SW 1271 (cell line): ENCODE data around the gene TNXB.
"Not testable (repeated sequence)": the region's sequence is repeated elsewhere in the genome, so short reads cannot be mapped to it uniquely, and the experiment has no call there.

Experiments used
- DNase-seq, 2 experiments: peaks; one replicate each; lab custom pipeline; 2025; lab: John Stamatoyannopoulos, UW

The TNXB gene

DNA sequence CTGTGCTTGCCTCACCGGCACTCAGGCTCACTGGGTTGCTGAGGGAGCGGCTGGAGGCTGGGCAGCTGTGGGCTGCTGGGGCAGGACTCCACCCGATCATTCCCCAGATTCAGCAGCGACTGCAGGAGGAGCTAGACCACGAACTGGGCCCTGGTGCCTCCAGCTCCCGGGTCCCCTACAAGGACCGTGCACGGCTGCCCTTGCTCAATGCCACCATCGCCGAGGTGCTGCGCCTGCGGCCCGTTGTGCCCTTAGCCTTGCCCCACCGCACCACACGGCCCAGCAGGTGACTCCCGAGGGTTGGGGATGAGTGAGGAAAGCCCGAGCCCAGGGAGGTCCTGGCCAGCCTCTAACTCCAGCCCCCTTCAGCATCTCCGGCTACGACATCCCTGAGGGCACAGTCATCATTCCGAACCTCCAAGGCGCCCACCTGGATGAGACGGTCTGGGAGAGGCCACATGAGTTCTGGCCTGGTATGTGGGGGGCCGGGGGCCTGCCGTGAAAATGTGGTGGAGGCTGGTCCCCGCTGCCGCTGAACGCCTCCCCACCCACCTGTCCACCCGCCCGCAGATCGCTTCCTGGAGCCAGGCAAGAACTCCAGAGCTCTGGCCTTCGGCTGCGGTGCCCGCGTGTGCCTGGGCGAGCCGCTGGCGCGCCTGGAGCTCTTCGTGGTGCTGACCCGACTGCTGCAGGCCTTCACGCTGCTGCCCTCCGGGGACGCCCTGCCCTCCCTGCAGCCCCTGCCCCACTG is 68.7 kb downstream of the TNXB start:
- DNase-seq: not testable (repeated sequence)

DNA sequence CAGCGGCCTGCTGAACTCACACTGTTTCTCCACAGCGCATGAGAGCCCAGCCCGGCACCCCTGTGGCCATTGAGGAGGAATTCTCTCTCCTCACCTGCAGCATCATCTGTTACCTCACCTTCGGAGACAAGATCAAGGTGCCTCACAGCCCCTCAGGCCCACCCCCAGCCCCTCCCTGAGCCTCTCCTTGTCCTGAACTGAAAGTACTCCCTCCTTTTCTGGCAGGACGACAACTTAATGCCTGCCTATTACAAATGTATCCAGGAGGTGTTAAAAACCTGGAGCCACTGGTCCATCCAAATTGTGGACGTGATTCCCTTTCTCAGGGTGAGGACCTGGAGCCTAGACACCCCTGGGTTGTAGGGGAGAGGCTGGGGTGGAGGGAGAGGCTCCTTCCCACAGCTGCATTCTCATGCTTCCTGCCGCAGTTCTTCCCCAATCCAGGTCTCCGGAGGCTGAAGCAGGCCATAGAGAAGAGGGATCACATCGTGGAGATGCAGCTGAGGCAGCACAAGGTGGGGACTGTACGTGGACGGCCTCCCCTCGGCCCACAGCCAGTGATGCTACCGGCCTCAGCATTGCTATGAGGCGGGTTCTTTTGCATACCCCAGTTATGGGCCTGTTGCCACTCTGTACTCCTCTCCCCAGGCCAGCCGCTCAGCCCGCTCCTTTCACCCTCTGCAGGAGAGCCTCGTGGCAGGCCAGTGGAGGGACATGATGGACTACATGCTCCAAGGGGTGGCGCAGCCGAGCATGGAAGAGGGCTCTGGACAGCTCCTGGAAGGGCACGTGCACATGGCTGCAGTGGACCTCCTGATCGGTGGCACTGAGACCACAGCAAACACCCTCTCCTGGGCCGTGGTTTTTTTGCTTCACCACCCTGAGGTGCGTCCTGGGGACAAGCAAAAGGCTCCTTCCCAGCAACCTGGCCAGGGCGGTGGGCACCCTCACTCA is 69.5 kb downstream of the TNXB start:
- DNase-seq: not testable (repeated sequence)

DNA sequence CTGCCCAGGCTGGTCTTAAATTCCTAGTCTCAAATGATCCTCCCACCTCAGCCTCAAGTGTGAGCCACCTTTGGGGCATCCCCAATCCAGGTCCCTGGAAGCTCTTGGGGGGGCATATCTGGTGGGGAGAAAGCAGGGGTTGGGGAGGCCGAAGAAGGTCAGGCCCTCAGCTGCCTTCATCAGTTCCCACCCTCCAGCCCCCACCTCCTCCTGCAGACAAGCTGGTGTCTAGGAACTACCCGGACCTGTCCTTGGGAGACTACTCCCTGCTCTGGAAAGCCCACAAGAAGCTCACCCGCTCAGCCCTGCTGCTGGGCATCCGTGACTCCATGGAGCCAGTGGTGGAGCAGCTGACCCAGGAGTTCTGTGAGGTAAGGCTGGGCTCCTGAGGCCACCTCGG is 70.3 kb downstream of the TNXB start:
- not testable (repeated sequence) for DNase-seq

DNA sequence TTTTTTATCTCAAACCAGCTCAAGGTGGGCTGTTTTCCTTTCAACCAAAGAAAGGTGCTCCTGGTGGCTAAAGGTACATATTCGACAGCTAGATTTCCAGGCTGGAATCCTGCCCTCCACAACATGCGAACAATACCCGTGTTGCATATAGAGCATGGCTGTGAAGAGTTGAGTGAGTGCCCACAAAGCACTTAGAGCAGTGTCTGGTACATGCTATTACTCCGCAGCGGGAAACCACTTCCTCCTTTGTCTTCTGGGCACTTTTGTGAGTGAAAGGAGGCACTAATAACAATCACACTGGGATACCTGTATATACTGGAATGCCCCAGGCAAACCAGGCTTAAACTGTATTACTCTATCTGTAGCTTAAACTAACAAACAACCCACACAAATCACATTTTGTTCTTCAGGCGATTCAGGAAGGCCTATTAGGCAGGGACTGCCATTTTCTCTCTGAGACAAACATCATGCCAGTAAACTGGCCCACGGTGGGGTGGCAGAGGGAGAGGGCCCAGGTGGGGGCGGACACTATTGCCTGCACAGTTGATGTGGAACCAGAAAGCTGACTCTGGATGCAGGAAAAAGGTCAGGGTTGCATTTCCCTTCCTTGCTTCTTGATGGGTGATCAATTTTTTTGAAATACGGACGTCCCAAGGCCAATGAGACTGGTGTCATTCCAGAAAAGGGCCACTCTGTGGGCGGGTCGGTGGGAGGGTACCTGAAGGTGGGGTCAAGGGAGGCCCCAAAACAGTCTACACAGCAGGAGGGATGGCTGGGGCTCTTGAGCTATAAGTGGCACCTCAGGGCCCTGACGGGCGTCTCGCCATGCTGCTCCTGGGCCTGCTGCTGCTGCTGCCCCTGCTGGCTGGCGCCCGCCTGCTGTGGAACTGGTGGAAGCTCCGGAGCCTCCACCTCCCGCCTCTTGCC is 71.3 kb downstream of the TNXB start, which contains the start of gene CYP21A2:
TSS of gene CYP21A2 (plus strand) at position 818 of the 927 bp plus-strand sequence. CDS start at position 826, 8 bp downstream.
- not testable (repeated sequence) for DNase-seq

- not testable (repeated sequence) for DNase-seq
Observed at GRCh38 chr6:32037136-32037535, 72.0 kb downstream of the TNXB start.

DNA sequence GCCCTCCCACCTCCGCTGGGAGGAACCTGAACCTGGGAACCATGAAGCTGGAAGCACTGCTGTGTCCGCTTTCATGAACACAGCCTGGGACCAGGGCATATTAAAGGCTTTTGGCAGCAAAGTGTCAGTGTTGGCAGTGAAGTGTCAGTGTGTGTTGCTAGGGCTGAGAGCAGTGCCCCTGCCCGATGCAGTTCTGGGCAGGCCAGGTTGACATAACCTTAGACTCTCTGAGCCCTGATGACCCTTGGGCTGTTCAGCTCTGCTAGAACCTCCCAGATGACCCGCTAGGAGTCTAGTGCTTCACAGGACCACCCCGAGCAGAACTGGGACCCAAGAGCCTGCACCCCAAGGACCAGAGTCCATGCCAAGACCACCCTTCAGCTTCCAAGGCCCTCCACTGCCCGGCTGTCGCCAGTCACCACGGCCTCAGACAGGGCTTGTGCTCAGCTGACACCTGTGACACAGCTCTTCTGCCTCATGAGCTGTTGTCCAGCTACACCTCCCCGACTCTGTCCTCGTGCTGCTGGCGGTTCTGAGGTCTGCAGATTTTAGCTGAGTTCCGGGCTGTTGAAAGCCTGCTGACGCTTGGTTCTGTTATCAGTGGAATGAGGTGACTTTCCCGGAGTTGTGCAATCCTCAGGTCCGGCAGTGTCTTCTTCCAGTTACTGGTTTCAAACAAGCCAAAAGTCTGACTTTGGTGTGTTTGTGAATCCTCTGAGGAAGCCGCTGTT is 73.7 kb downstream of the TNXB start:
- DNase-seq: not testable (repeated sequence)

DNA sequence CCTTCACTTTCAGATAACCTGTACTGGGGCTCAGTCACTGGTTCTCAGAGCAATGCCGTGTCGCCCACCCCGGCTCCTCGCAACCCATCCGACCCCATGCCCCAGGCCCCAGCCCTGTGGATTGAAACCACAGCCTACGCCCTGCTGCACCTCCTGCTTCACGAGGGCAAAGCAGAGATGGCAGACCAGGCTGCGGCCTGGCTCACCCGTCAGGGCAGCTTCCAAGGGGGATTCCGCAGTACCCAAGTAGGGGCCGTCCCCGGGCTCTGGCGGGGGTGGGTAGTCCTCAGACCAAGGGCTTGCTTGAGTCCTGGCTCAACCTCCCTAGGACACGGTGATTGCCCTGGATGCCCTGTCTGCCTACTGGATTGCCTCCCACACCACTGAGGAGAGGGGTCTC is 79.6 kb downstream of the TNXB start:
- not testable (repeated sequence) for DNase-seq

DNA sequence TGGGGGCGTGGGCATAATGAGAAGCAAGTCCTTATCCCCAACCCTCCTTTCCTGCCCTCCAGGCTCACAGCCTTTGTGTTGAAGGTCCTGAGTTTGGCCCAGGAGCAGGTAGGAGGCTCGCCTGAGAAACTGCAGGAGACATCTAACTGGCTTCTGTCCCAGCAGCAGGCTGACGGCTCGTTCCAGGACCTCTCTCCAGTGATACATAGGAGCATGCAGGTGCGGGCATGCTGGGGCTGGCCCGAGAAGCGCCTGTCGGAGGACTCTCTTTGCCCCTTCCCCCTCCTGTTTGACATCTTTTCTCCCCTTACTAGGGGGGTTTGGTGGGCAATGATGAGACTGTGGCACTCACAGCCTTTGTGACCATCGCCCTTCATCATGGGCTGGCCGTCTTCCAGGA is 80.5 kb downstream of the TNXB start:
- not testable (repeated sequence) for DNase-seq

- not testable (repeated sequence) for DNase-seq
Observed at GRCh38 chr6:32022100-32022499, 87.0 kb downstream of the TNXB start.

DNA sequence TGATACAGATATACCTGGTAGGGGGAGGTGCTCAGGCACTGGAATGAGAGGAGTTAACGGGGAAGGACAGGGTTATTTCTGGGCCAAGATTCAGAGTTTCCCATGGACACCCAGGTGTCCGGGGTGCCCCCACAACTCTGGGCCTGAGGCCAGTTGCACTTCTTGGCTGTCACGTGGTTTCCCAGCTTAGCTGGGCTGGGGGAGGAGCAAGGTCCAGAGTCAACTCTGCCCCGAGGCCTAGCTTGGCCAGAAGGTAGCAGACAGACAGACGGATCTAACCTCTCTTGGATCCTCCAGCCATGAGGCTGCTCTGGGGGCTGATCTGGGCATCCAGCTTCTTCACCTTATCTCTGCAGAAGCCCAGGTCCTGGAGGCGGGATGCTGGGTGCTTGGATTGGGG is 94.6 kb downstream of the TNXB start, which contains the start of gene C4B:
TSS of gene C4B (plus strand) at position 249 of the 400 bp plus-strand sequence. CDS start at position 300, 51 bp downstream.
- not testable (repeated sequence) for DNase-seq

DNA sequence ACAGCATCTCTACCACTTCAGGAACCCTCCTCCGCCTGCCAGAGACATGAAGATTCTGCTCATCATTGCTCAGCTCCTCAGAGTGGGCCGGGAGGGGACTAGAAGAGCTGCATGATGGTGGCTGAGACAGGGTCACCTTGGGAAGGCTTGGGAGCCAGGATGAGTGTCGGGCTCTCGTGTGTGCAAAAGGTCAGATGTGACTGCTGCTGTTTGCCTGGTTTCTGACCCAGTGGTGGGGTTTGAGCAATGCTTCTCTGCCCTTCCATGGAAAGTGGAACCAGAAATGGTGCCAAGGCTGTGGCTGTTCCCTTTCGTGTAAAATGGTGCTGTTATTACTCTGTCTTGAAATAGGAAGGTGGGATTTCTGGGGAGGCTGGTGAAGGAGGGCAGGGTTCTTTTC is 95.4 kb downstream of the TNXB start:
- not testable (repeated sequence) for DNase-seq

DNA sequence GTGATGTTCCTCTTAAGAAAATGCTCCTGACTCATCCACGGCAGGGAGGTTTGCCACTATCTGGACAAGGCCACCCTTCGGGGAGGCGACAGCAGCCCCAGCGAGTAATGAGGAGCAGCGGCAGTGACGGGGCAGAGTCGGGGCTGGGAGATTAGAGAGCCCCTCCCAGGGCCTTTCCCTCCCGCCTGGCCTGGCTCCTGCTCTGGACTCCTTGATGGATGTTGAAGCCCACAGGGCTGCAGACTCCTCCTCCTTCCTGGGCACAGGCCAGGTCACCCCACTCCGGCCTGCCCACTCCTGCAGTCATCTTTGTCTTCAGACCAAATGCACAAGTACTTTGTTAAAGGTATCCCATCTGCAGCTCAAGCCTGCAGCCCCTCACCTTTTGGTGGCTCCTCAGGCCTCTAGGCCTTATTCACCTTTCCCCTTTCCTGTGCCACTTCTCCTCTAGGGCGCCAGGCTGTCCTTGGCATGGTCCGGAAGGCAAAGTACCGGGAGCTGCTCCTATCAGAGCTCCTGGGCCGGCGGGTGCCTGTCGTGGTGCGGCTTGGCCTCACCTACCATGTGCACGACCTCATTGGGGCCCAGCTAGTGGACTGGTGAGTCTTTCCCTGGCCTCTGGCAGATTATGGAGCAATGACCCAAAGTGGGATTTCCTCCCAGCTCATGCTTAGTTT is 96.1 kb downstream of the TNXB start:
- not testable (repeated sequence) for DNase-seq

GRCh38 chr6:32010856-32011530 is 98.1 kb downstream of the TNXB start:
- not testable (repeated sequence) for DNase-seq

GRCh38 chr6:32009537-32009936 is 99.6 kb downstream of the TNXB start:
- not testable (repeated sequence) for DNase-seq

DNA sequence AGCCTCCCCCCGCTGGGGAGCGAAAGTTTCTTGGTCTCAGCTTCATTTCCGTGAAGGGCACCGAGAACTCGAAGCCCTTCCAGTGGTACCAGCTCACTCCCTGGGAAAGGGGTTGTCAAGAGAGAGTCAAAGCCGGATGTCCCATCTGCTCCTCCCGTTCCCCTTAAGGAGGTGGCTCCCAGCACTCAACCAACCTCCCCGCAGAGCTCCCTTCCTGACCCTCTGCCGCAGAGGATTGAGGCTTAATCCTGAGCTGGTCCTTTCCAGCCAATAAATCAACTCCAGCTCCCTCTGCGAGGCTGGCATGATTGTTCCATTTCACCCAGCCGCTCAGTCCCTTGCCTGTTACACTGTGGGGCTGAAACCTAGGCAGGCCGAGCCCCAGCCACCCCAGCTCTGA is 100.5 kb downstream of the TNXB start:
- not testable (repeated sequence) for DNase-seq

DNA sequence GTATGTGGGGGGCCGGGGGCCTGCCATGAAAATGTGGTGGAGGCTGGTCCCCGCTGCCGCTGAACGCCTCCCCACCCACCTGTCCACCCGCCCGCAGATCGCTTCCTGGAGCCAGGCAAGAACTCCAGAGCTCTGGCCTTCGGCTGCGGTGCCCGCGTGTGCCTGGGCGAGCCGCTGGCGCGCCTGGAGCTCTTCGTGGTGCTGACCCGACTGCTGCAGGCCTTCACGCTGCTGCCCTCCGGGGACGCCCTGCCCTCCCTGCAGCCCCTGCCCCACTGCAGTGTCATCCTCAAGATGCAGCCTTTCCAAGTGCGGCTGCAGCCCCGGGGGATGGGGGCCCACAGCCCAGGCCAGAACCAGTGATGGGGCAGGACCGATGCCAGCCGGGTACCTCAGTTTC is 101.1 kb downstream of the TNXB start:
- not testable (repeated sequence) for DNase-seq

DNA sequence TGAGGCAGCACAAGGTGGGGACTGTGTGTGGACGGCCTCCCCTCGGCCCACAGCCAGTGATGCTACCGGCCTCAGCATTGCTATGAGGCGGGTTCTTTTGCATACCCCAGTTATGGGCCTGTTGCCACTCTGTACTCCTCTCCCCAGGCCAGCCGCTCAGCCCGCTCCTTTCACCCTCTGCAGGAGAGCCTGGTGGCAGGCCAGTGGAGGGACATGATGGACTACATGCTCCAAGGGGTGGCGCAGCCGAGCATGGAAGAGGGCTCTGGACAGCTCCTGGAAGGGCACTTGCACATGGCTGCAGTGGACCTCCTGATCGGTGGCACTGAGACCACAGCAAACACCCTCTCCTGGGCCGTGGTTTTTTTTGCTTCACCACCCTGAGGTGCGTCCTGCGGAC is 102.1 kb downstream of the TNXB start:
- DNase-seq: not testable (repeated sequence)

DNA sequence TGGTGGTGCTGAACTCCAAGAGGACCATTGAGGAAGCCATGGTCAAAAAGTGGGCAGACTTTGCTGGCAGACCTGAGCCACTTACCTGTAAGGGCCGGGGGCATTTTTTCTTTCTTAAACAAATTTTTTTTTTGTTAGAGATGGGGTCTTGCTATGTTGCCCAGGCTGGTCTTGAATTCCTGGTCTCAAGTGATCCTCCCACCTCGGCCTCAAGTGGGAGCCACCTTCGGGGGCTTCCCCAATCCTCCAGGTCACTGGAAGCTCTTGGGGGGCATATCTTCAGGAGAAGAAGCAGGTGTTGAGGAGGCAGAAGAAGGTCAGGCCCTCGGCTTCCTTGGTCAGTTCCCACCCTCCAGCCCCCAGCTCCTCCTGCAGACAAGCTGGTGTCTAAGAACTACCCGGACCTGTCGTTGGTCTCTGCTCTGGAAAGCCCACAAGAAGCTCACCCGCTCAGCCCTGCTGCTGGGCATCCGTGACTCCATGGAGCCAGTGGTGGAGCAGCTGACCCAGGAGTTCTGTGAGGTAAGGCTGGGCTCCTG is 103.1 kb downstream of the TNXB start:
- DNase-seq: not testable (repeated sequence)

DNA sequence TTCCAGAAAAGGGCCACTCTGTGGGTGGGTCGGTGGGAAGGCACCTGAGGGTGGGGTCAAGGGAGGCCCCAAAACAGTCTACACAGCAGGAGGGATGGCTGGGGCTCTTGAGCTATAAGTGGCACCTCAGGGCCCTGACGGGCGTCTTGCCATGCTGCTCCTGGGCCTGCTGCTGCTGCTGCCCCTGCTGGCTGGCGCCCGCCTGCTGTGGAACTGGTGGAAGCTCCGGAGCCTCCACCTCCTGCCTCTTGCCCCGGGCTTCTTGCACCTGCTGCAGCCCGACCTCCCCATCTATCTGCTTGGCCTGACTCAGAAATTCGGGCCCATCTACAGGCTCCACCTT is 103.6 kb downstream of the TNXB start:
- DNase-seq: not testable (repeated sequence)
